GM23338 (cell line): ENCODE data around the gene RWDD3. TPM values are rescaled to one million over a fixed set of nuclear protein-coding genes. Genes with fewer than 3 reads are reported as not detected.

Experiments
- ATAC-seq: fragments of 200-7000 bp; cut with Tn5 transposase; 3 replicates; pipeline ENCODE4 v1.9.1; 2020
- DNase-seq: peaks from one replicate; pipeline ENCODE4 v3.0.0-alpha.2; 2015; ENCODE audit warnings: low spot score
- H2AFZ ChIP-seq: fragments of 200-600 bp; sonication (generic); 2 replicates; pipeline ENCODE4 v1.8.0; 2016; ENCODE audit warnings: antibody characterized with exemption, mild to moderate bottlenecking, moderate library complexity
- H3F3A ChIP-seq: fragments of 200-600 bp; sonication (generic); replicated peaks from 2 replicates; pipeline ENCODE4 v1.8.0; 2017; ENCODE audit warnings: antibody characterized with exemption, mixed run types, low read depth
- H3K27ac ChIP-seq: fragments of 200-600 bp; sonication (generic); 2 replicates; pipeline ENCODE4 v1.6.1; 2016; ENCODE audit warnings: low read depth
- H3K27me3 ChIP-seq: fragments of 200-600 bp; sonication (generic); 2 replicates; pipeline ENCODE4 v1.8.0; 2016; ENCODE audit warnings: mild to moderate bottlenecking, mixed run types, moderate library complexity; ENCODE audit not compliant: insufficient read depth
- H3K36me3 ChIP-seq: fragments of 200-600 bp; sonication (generic); 2 replicates; pipeline ENCODE4 v1.8.0; 2016; ENCODE audit warnings: mild to moderate bottlenecking; ENCODE audit not compliant: insufficient read depth
- H3K4me1 ChIP-seq: fragments of 200-600 bp; sonication (generic); 2 replicates; pipeline ENCODE4 v1.8.0; 2016; ENCODE audit warnings: mild to moderate bottlenecking, moderate library complexity; ENCODE audit not compliant: insufficient read depth
- H3K4me2 ChIP-seq: fragments of 200-600 bp; sonication (generic); 2 replicates; pipeline ENCODE4 v1.7.1; 2017; ENCODE audit warnings: mixed run types
- H3K4me3 ChIP-seq: fragments of 200-600 bp; sonication (generic); 2 replicates; pipeline ENCODE4 v1.6.1; 2016; ENCODE audit warnings: mixed run types
- H3K79me2 ChIP-seq: fragments of 200-600 bp; sonication (generic); replicated peaks from 2 replicates; pipeline ENCODE4 v1.8.0; 2017; ENCODE audit warnings: mild to moderate bottlenecking; ENCODE audit not compliant: insufficient read depth
- H3K9me2 ChIP-seq: fragments of 200-600 bp; sonication (generic); 2 replicates; pipeline ENCODE4 v1.8.0; 2017; ENCODE audit not compliant: insufficient read depth
- H4K20me1 ChIP-seq: fragments of 200-600 bp; sonication (generic); replicated peaks from 2 replicates; pipeline ENCODE4 v1.8.0; 2017; ENCODE audit warnings: mild to moderate bottlenecking; ENCODE audit not compliant: insufficient read depth
- H3K27ac Mint-ChIP-seq: 2 replicates; pipeline ENCODE4 v1.8.0; 2020; ENCODE audit warnings: inconsistent platforms, mild to moderate bottlenecking, moderate library complexity, mixed read lengths
- H3K27me3 Mint-ChIP-seq: 3 replicates; pipeline ENCODE4 v1.8.0; 2022; ENCODE audit warnings: low read depth, mild to moderate bottlenecking, moderate library complexity, mixed read lengths, inconsistent platforms; ENCODE audit not compliant: insufficient read depth, poor library complexity
- H3K36me3 Mint-ChIP-seq: 3 replicates; pipeline ENCODE4 v1.8.0; 2021; ENCODE audit warnings: low read depth, mild to moderate bottlenecking, inconsistent platforms, moderate library complexity, mixed read lengths
- H3K4me1 Mint-ChIP-seq: 3 replicates; pipeline ENCODE4 v1.8.0; 2020; ENCODE audit warnings: mild to moderate bottlenecking, inconsistent platforms, mixed read lengths
- H3K4me3 Mint-ChIP-seq: 3 replicates; pipeline ENCODE4 v1.8.0; 2021; ENCODE audit warnings: moderate library complexity, mild to moderate bottlenecking, inconsistent platforms, mixed read lengths
- H3K9me3 Mint-ChIP-seq: 3 replicates; pipeline ENCODE4 v1.8.0; 2020; ENCODE audit warnings: moderate library complexity, mild to moderate bottlenecking, inconsistent platforms, mixed read lengths
- CREB1 ChIP-seq: fragments of 250-450 bp; sonication (Bioruptor Pico); IDR thresholded peaks from 2 replicates; pipeline ENCODE4 v1.5.0; 2020; ENCODE audit warnings: low read depth, mild to moderate bottlenecking, moderate library complexity
- CTCF ChIP-seq, 2 experiments: fragments of 200-600 bp in 1 of 2; sonication (generic) in 1 of 2; conservative IDR thresholded peaks; 2 replicates each; pipeline versions ENCODE4 v1.5.1 to v1.6.1; 2016 to 2017; ENCODE audit warnings: antibody characterized with exemption in 2 of 2, low read depth in 2 of 2, mild to moderate bottlenecking in 2 of 2, moderate library complexity in 1 of 2
- EZH2 ChIP-seq: fragments of 200-600 bp; sonication (generic); IDR thresholded peaks from one replicate; pipeline ENCODE4 v1.8.0; 2017; ENCODE audit warnings: antibody characterized with exemption, mild to moderate bottlenecking, low read depth; ENCODE audit not compliant: unreplicated experiment
- EZH2phosphoT487 ChIP-seq: fragments of 200-600 bp; sonication (generic); IDR thresholded peaks from one replicate; pipeline ENCODE4 v1.8.1; 2018; ENCODE audit warnings: antibody characterized with exemption; ENCODE audit not compliant: unreplicated experiment
- JUNB ChIP-seq: IDR thresholded peaks from one replicate; pipeline ENCODE4 v1.6.1; 2016; ENCODE audit warnings: antibody characterized with exemption; ENCODE audit not compliant: unreplicated experiment
- NANOG ChIP-seq: IDR thresholded peaks from 2 replicates; pipeline ENCODE4 v1.6.1; 2016; ENCODE audit warnings: antibody characterized with exemption, borderline replicate concordance
- POLR2AphosphoS5 ChIP-seq: IDR thresholded peaks from 2 replicates; pipeline ENCODE4 v1.6.1; 2016; ENCODE audit warnings: antibody characterized with exemption, low read depth
- STAT1 ChIP-seq: IDR thresholded peaks from one replicate; pipeline ENCODE4 v1.6.1; 2016; ENCODE audit warnings: antibody characterized with exemption; ENCODE audit not compliant: unreplicated experiment
- ZNF114 ChIP-seq: fragments of 250-450 bp; sonication (Bioruptor Pico); IDR thresholded peaks from 2 replicates; pipeline ENCODE4 v1.5.0; 2020; ENCODE audit warnings: mild to moderate bottlenecking, moderate library complexity
- ZNF331 ChIP-seq: fragments of 250-450 bp; sonication (Bioruptor Pico); IDR thresholded peaks from 2 replicates; pipeline ENCODE4 v1.5.0; 2020; ENCODE audit warnings: low read depth, mild to moderate bottlenecking, moderate library complexity
- ZNF462 ChIP-seq: fragments of 250-450 bp; sonication (Bioruptor Pico); IDR thresholded peaks from 2 replicates; pipeline ENCODE4 v1.5.0; 2020; ENCODE audit warnings: mild to moderate bottlenecking, moderate library complexity
- polyA plus RNA-seq: library from polyadenylated mRNA; unstranded; fragments of >200 nt; fragmentation: Nextera tagmentation; extraction: Ambion mirVana; gene quantifications from 2 replicates; pipeline ENCODE4 v1.2.1, GENCODE V29; 2016
- total RNA-seq: library from RNA; depleted of rRNA; stranded (reverse); fragments of >200 nt; shearing (Covaris generic); gene quantifications from 2 replicates; pipeline ENCODE4 v1.2.3, GENCODE V29; 2014

Gene RWDD3
- total and polyA plus RNA-seq, 2 experiments from 2014 or later, result 19.3 to 50.7 TPM

- no peaks in the 10 kb centered on the region for H3K27me3 ChIP-seq
- Mint-ChIP-seq H3K4me3 (no peak overlapping the region), H3K4me1 (peaks cover 10% of the 10 kb centered on the region; the same call in 2 of the 3 replicates), H3K9me3 (peaks cover 8% of the 10 kb centered on the region; the same call in 2 of the 3 replicates), H3K36me3 (peaks cover 6% of the 10 kb centered on the region; the same call in 1 of the 3 replicates), H3K27me3 (peaks cover 2% of the 10 kb centered on the region), H3K27ac (no peak overlapping the region)
- H3K79me2 ChIP-seq, result no peaks in the 10 kb centered on the region
- no peak for TF ChIP-seq CTCF (conservative IDR thresholded peaks at IDR 0.05; ENCODE audit: low read depth in 2 of 2)
- DNase-seq, result no peak
- no peak for ATAC-seq
- H3K4me2 ChIP-seq, result no peak overlapping the region
- no peak overlapping the region for H3K4me3 ChIP-seq
- no peaks in the 10 kb centered on the region for H3K36me3 ChIP-seq
- no peak overlapping the region for H3K27ac ChIP-seq
- no peak overlapping the region for H2AFZ ChIP-seq
- no peaks in the 10 kb centered on the region for H4K20me1 ChIP-seq
- H3K9me2 ChIP-seq, result peaks cover 8% of the 10 kb centered on the region; the same call in 1 of the 2 replicates
- H3F3A ChIP-seq, result no peaks in the 10 kb centered on the region
- 0 out of 2 replicates have a peak, but pooled peaks cover 5% of the 10 kb centered on the region for H3K4me1 ChIP-seq
Measured at GRCh38 chr1:95219407-95219806, 14.6 kb upstream of the RWDD3 start.

- Histone ChIP-seq H3K4me2 (no peak overlapping the region), H3K36me3 (no peaks in the 10 kb centered on the region), H3K4me3 (no peak overlapping the region), H3K79me2 (no peaks in the 10 kb centered on the region), H3K9me2 (peaks cover 10% of the 10 kb centered on the region; the same call in 1 of the 2 replicates), H3K27ac (no peak overlapping the region), H3K4me1 (0 out of 2 replicates have a peak, but pooled peaks cover 5% of the 10 kb centered on the region), H3K27me3 (no peaks in the 10 kb centered on the region), H3F3A (no peaks in the 10 kb centered on the region), H4K20me1 (no peaks in the 10 kb centered on the region), H2AFZ (peak overlapping the region; percentile 82; the same call in 1 of the 2 replicates)
- H3K4me1 Mint-ChIP-seq, result peaks cover 10% of the 10 kb centered on the region; the same call in 2 of the 3 replicates
- H3K36me3 Mint-ChIP-seq, result peaks cover 6% of the 10 kb centered on the region; the same call in 1 of the 3 replicates
- peaks cover 2% of the 10 kb centered on the region for H3K27me3 Mint-ChIP-seq
- ATAC-seq (no peak), DNase-seq (no peak)
- peaks cover 8% of the 10 kb centered on the region; the same call in 2 of the 3 replicates for H3K9me3 Mint-ChIP-seq
- H3K4me3 Mint-ChIP-seq, result no peak overlapping the region
- peak overlapping the region; percentile 56 for H3K27ac Mint-ChIP-seq
- TF ChIP-seq STAT1, result no peak
- TF ChIP-seq EZH2, result no peak
- TF ChIP-seq CTCF (conservative IDR thresholded peaks at IDR 0.05; ENCODE audit: low read depth in 2 of 2), result no peak
- TF ChIP-seq JUNB, result no peak
- no peak for TF ChIP-seq ZNF331 (CRISPR knock-in tag)
- TF ChIP-seq CREB1 (CRISPR knock-in tag), result no peak
- no peak for TF ChIP-seq ZNF114 (CRISPR knock-in tag)
- TF ChIP-seq EZH2phosphoT487, result no peak
- TF ChIP-seq NANOG, result no peak
- TF ChIP-seq POLR2AphosphoS5, result no peak
- TF ChIP-seq ZNF462, result no peak
Measured at GRCh38 chr1:95221306-95221705, 12.7 kb upstream of the RWDD3 start.
